GM23338 (cell line): Measurements from ENCODE around the gene VIL1.

Source experiments
- CTCF ChIP-seq, 2 experiments: fragments of 200-600 bp in 1 of 2; sonication (generic) in 1 of 2; conservative IDR thresholded peaks; 2 replicates each; pipeline versions ENCODE4 v1.5.1 to v1.6.1; 2016 to 2017; ENCODE audit warnings: antibody characterized with exemption in 2 of 2, low read depth in 2 of 2, mild to moderate bottlenecking in 2 of 2, moderate library complexity in 1 of 2
- STAT1 ChIP-seq: IDR thresholded peaks from one replicate; pipeline ENCODE4 v1.6.1; 2016; ENCODE audit warnings: antibody characterized with exemption; ENCODE audit not compliant: unreplicated experiment

GRCh38 chr2:218476676-218477075 is 57.8 kb downstream of the VIL1 start:
- TF ChIP-seq STAT1, result no peak
- TF ChIP-seq CTCF (conservative IDR thresholded peaks at IDR 0.05; ENCODE audit: low read depth in 2 of 2), result no peak
